HG02588 (cell line): Measurements from ENCODE around the gene TIGD2.

Experiments used
- ATAC-seq: cut with Tn5 transposase; IDR thresholded peaks from one replicate; pipeline ENCODE4 v1.9.1; 2021; ENCODE audit warnings: mild to moderate bottlenecking, moderate library complexity; ENCODE audit not compliant: unreplicated experiment

Gene TIGD2

GRCh38 chr4:89161841-89162240 lies 50.5 kb downstream of the TIGD2 start:
- no peak for ATAC-seq

GRCh38 chr4:89162496-89162895 lies 51.2 kb downstream of the TIGD2 start:
- no peak for ATAC-seq

DNA sequence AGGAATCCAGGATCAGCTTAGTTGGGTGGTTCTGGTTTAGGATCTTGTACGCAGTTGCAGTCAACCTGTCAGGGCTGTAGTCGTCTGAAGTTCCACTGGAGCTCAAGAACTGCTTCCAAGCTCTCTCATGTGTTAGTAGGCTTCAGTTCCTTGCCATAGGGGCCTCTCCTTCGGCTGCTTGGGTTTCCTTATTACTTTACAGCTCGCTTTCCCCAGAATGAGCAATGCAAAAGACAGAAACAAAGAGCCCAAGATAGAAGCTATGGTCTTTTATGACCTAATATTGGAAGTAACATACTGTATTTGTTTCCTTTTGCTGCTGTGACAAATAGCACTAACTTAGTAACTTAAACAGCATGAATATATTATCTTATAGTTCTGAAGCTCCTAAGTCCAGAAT lies 51.7 kb downstream of the TIGD2 start:
- ATAC-seq, result no peak

- no peak for ATAC-seq
These were observed 53.1 kb downstream of the TIGD2 start for GRCh38 chr4:89164400-89164799.
